Nephron progenitor cell (in vitro differentiated cells): ENCODE results near the gene TM7SF2.

Experiments
- DNase-seq: peaks from one replicate; pipeline ENCODE4 v3.0.0; 2021
- H3K27ac Mint-ChIP-seq: 2 replicates; pipeline ENCODE4 v1.8.0; 2021; ENCODE audit warnings: mild to moderate bottlenecking, moderate library complexity, mixed read lengths
- H3K27me3 Mint-ChIP-seq: 2 replicates; pipeline ENCODE4 v1.8.0; 2021; ENCODE audit warnings: mild to moderate bottlenecking, low read depth, mixed read lengths; ENCODE audit not compliant: poor library complexity
- H3K36me3 Mint-ChIP-seq: 2 replicates; pipeline ENCODE4 v1.8.0; 2021; ENCODE audit warnings: low read depth, mixed read lengths
- H3K4me1 Mint-ChIP-seq: 2 replicates; pipeline ENCODE4 v1.8.0; 2021; ENCODE audit warnings: mixed read lengths
- H3K4me3 Mint-ChIP-seq: 2 replicates; pipeline ENCODE4 v1.8.0; 2021; ENCODE audit warnings: mild to moderate bottlenecking, moderate library complexity, mixed read lengths
- H3K9me3 Mint-ChIP-seq: 2 replicates; pipeline ENCODE4 v1.8.0; 2021; ENCODE audit warnings: mild to moderate bottlenecking, moderate library complexity, mixed read lengths
- TF ChIP-seq, protein P1 (sequence below): fragments of 200-600 bp; sonication (generic); IDR thresholded peaks from 2 replicates; pipeline ENCODE4 v1.5.0; 2021; ENCODE audit warnings: antibody characterized with exemption

The TM7SF2 gene

DNA sequence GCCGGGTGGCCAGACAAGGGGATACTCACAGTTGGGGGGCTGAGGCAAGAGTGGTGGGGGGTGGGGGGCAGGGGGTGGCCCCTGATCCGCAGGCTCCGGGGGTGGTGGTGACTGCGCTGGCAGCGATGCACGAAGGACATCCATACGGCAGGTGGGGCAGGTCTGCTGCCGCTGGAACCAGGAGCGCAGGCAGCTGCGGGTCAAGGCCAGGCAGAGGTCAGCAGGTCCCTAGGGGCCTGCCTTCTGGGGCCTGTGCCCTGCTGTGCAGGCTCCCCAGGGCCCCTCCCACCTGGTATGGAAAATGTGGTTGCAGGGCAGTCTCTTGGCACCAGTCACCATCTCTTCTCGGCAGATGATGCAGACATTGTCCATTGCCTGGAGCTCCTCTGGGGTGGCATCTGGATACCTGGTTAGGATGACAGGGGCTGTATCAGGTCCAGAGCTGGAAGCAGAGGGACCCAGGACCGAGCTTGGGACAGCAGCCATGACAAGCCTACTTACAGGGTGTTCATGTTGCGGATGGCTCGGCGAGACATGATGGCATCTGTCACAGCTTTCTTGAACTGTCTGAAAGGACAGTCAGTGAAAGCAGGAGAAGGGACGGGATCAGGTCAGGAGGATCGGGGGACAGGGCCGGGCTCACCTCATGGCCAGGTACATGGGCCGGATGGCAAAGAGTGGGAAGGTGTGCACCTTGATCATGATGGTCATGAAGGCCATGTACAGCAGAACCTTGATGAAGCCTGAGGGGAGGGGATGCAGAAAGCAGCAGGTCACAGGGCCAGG, 19.2 kb downstream of the TM7SF2 start:
- Mint-ChIP-seq H3K36me3 (peaks cover 17% of the 10 kb centered on the region), H3K4me3 (no peak overlapping the region), H3K27ac (peak overlapping the region; percentile 65)

GRCh38 chr11:65131417-65131776, 19.7 kb downstream of the TM7SF2 start:
- Mint-ChIP-seq H3K27me3 (no peaks in the 10 kb centered on the region), H3K4me3 (no peak overlapping the region), H3K27ac (peak overlapping the region; percentile 71), H3K4me1 (peaks cover 28% of the 10 kb centered on the region), H3K9me3 (no peaks in the 10 kb centered on the region), H3K36me3 (peaks cover 17% of the 10 kb centered on the region)
- TF ChIP-seq, protein P1, sequence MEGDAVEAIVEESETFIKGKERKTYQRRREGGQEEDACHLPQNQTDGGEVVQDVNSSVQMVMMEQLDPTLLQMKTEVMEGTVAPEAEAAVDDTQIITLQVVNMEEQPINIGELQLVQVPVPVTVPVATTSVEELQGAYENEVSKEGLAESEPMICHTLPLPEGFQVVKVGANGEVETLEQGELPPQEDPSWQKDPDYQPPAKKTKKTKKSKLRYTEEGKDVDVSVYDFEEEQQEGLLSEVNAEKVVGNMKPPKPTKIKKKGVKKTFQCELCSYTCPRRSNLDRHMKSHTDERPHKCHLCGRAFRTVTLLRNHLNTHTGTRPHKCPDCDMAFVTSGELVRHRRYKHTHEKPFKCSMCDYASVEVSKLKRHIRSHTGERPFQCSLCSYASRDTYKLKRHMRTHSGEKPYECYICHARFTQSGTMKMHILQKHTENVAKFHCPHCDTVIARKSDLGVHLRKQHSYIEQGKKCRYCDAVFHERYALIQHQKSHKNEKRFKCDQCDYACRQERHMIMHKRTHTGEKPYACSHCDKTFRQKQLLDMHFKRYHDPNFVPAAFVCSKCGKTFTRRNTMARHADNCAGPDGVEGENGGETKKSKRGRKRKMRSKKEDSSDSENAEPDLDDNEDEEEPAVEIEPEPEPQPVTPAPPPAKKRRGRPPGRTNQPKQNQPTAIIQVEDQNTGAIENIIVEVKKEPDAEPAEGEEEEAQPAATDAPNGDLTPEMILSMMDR, result no peak
- DNase-seq, result no peak

More for the DNA sequence above, 19.2 kb downstream of the TM7SF2 start:
- no peak for DNase-seq
- TF ChIP-seq, protein P1, result no peak
- H3K27me3 Mint-ChIP-seq, result no peaks in the 10 kb centered on the region
- H3K9me3 Mint-ChIP-seq, result no peaks in the 10 kb centered on the region
- H3K4me1 Mint-ChIP-seq, result peaks cover 23% of the 10 kb centered on the region

DNA sequence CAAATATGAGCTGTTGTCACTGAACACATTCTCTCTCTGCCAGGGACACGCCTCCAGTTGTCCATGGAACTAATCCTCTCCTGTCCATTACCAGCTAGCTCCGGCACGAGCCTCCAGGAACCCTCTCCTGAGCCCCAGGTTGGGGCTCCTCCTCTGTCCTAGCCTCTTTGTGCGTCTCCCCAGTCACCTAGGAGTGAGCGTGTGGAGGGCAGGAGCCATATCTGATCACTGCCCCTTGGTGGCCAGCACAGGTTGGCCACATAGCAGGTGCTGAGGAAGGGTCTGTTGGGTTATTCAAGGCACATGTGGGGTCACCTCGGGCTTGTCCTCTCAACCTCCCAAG, 20.2 kb downstream of the TM7SF2 start:
- Mint-ChIP-seq H3K36me3 (peaks cover 16% of the 10 kb centered on the region), H3K27ac (no peak overlapping the region), H3K27me3 (peaks cover 2% of the 10 kb centered on the region), H3K9me3 (no peaks in the 10 kb centered on the region), H3K4me3 (no peak overlapping the region), H3K4me1 (peaks cover 33% of the 10 kb centered on the region)
- no peak for DNase-seq
- TF ChIP-seq, protein P1, result no peak

DNA sequence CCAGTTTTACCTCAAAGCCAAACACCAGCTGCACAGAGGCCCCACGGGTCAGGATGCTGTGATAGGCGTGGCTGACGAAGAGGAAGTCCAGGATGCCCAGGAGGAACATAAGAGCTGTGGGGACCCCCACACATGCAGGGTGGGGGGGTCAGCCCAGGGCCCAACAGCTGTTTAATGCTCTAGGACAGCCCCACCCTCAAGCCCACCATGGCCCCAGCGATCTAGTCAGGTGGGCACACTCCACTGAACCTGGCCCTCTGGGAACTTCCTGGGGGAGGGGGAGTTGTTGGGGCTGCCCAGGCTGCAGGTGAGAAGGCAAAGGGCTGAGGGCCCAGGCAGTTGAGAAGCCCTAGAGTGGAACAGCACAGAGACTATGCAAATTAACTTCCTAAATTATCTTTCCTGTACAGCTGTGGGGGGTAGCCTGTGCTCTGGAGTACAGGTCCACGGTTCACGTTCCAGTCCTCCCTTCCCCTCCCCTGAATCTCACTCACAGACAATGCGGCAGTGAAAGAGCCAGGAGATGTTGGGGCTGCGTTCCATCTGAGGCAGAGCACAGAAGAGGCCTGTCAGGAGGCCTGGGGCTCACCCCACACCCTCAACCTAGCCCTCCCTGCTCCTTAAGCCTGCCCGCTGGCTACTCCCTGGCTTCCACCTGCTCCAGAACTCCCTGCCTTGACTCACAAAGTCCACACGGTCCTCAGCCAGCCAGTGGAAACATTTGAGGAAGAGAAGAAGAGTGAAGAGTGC, 20.7 kb downstream of the TM7SF2 start:
- no peak overlapping the region for H3K27ac Mint-ChIP-seq
- TF ChIP-seq, protein P1, result no peak
- peaks cover 10% of the 10 kb centered on the region for H3K36me3 Mint-ChIP-seq
- H3K9me3 Mint-ChIP-seq, result no peaks in the 10 kb centered on the region
- H3K4me3 Mint-ChIP-seq, result peak overlapping the region; percentile 99
- peaks cover 39% of the 10 kb centered on the region for H3K4me1 Mint-ChIP-seq
- no peak for DNase-seq
- peaks cover 5% of the 10 kb centered on the region for H3K27me3 Mint-ChIP-seq

DNA sequence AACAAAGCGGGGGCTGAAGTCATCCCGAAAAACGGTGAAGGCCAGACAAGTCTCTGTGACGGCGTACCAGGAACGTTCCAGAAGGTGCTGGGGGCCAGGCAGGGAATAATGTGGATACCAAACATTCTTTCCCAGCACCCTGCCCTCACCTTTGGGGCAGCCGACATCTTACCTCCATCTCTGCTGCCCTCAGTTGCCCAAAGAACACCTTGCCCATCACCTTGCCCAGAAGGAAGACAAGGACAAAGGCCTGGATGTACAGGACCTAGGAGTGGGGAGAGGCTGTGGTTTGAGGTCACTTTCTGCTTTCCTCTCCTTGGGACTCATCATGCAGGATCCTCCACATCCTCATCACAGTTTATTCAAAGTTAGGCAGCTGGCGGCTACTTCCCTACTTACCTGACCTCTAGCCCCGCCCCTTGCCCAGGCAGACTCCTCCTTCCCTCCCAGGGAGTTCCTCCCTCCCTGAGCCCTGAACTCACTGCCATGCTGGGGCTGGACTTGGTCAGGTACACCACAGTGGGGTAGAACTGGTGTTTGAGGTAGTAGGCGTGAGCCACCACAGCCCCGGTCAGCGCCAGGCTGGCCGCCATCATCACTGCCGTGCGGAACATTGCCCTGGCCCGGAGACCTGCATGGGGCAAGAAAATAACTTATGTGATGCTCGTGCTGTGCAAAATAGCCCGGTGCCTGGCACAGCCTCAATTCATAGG, 21.5 kb downstream of the TM7SF2 start:
- peaks cover 7% of the 10 kb centered on the region for H3K36me3 Mint-ChIP-seq
- H3K27ac Mint-ChIP-seq, result peak overlapping the region; percentile 100
- H3K4me3 Mint-ChIP-seq, result peak overlapping the region; percentile 99
- TF ChIP-seq, protein P1, result no peak
- H3K9me3 Mint-ChIP-seq, result no peaks in the 10 kb centered on the region
- H3K27me3 Mint-ChIP-seq, result peaks cover 9% of the 10 kb centered on the region
- no peak for DNase-seq
- H3K4me1 Mint-ChIP-seq, result peaks cover 42% of the 10 kb centered on the region
